Hepatocyte (in vitro differentiated cells): ENCODE measurements around the gene WASF3.
"Not testable (repeated sequence)": the region's sequence is repeated elsewhere in the genome, so short reads cannot be mapped to it uniquely, and the experiment has no call there.

Experiments
- EZH2 ChIP-seq: fragments of 200-600 bp; sonication (generic); IDR thresholded peaks from 2 replicates; pipeline ENCODE4 v1.6.1; 2016; ENCODE audit warnings: antibody characterized with exemption, mild to moderate bottlenecking, borderline replicate concordance
- EZH2phosphoT487 ChIP-seq: fragments of 200-600 bp; sonication (generic); IDR thresholded peaks from one replicate; pipeline ENCODE4 v1.6.1; 2018; ENCODE audit warnings: antibody characterized with exemption, mild to moderate bottlenecking, low read depth, moderate library complexity; ENCODE audit not compliant: unreplicated experiment, severe bottlenecking
- TF ChIP-seq, protein P1 (sequence below): fragments of 200-600 bp; sonication (generic); IDR thresholded peaks from 2 replicates; pipeline ENCODE4 v1.5.1; 2016; ENCODE audit warnings: antibody characterized with exemption, mild to moderate bottlenecking; ENCODE audit not compliant: poor library complexity

DNA sequence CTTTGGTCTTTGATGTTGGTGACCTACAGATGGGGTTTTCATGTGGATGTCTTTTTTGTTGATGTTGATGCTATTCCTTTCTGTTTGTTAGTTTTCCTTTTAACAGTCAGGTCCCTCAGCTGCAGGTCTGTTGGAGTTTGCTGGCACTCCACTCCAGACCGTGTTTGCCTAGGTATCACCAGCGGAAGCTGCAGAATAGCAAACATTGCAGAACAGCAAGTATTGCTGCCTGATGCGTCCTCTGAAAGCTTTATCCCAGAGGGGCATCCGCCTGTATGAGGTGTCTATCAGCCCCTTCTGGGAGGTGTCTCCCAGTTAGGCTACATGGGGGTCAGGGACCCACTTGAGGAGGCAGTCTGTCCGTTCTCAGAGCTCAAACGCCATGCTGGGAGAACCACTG, 78.2 kb downstream of the WASF3 start:
- not testable (repeated sequence) for TF ChIP-seq EZH2, EZH2phosphoT487
- TF ChIP-seq, protein P1, sequence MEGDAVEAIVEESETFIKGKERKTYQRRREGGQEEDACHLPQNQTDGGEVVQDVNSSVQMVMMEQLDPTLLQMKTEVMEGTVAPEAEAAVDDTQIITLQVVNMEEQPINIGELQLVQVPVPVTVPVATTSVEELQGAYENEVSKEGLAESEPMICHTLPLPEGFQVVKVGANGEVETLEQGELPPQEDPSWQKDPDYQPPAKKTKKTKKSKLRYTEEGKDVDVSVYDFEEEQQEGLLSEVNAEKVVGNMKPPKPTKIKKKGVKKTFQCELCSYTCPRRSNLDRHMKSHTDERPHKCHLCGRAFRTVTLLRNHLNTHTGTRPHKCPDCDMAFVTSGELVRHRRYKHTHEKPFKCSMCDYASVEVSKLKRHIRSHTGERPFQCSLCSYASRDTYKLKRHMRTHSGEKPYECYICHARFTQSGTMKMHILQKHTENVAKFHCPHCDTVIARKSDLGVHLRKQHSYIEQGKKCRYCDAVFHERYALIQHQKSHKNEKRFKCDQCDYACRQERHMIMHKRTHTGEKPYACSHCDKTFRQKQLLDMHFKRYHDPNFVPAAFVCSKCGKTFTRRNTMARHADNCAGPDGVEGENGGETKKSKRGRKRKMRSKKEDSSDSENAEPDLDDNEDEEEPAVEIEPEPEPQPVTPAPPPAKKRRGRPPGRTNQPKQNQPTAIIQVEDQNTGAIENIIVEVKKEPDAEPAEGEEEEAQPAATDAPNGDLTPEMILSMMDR: not testable (repeated sequence)
